Measurements from ENCODE around the gene ITCH. TPM values are rescaled to one million over a fixed set of nuclear protein-coding genes. Genes with fewer than 3 reads are reported as not detected.
A peak's percentile ranks its signal among the peaks of the same experiment; 100 is the strongest.

The ITCH gene
- polyA plus RNA-seq, 3 donors = 13.3 to 26.6 (median 19.9) TPM

GRCh38 chr20:34529742-34530141, 166.7 kb downstream of the ITCH start:
- Histone ChIP-seq H3K36me3 (replicated peaks in 1 of 2; ENCODE audit: control insufficient read depth in 1 of 2, insufficient read depth in 2 of 2, low read length in 2 of 2) (peaks cover 75 to 96% of the 10 kb centered on the region in 2 donors), H3K4me3 (replicated peaks in 1 of 3; ENCODE audit: low read depth in 2 of 3, low read length in 3 of 3) (no peak overlapping the region), H3K27me3 (ENCODE audit: control insufficient read depth in 2 of 2, insufficient read depth in 2 of 2, low read length in 2 of 2) (no peaks in the 10 kb centered on the region), H3K4me2 (replicated peaks; ENCODE audit: extremely low read depth, low read length, poor library complexity, severe bottlenecking) (no peak overlapping the region), H3K4me1 (ENCODE audit: control insufficient read depth in 1 of 2, insufficient read depth in 2 of 2, low read length in 2 of 2) (no peaks in the 10 kb centered on the region), H3K9ac (ENCODE audit: insufficient read depth, low read length, poor library complexity, severe bottlenecking) (no peak overlapping the region), H2AFZ (ENCODE audit: insufficient read depth, low read depth, low read length, poor library complexity, severe bottlenecking) (no peak overlapping the region), H3K79me2 (ENCODE audit: insufficient read depth, low read length) (peaks cover 21% of the 10 kb centered on the region), H3K9me3 (replicated peaks in 1 of 2; ENCODE audit: control insufficient read depth in 1 of 2, insufficient read depth in 1 of 2, low read length in 2 of 2) (no peaks in the 10 kb centered on the region), H3K27ac (ENCODE audit: low read depth in 1 of 2, low read length in 2 of 2) (no peak overlapping the region), H4K20me1 (ENCODE audit: insufficient read depth, low read length) (peaks cover 76% of the 10 kb centered on the region)
- 90% methylated on average over 3 of the region's 3 CpGs for WGBS (ENCODE audit: insufficient coverage)
- Mint-ChIP-seq H3K4me3 (no peak overlapping the region), H3K4me1 (peaks cover 2% of the 10 kb centered on the region), H3K27ac (peak overlapping the region in 1 of 7 donors; percentile 15), H3K36me3 (peaks cover 71 to 89% of the 10 kb centered on the region in 2 donors), H3K9me3 (no peaks in the 10 kb centered on the region), H3K27me3 (ENCODE audit: low read depth in 3 of 3) (peaks cover 0 to 2% (median 0%) of the 10 kb centered on the region in 3 donors)
- DNase-seq = no peak
- intact Hi-C loops (cut with micrococcal nuclease) = no loop called here
- no peak for TF ChIP-seq CTCF (IDR thresholded peaks at IDR 0.05)

- Histone ChIP-seq H3K4me3 (replicated peaks in 1 of 3; ENCODE audit: low read depth in 2 of 3, low read length in 3 of 3) (no peak overlapping the region), H3K36me3 (replicated peaks in 1 of 2; ENCODE audit: control insufficient read depth in 1 of 2, insufficient read depth in 2 of 2, low read length in 2 of 2) (peaks cover 81 to 96% of the 10 kb centered on the region in 2 donors), H3K27me3 (ENCODE audit: control insufficient read depth in 2 of 2, insufficient read depth in 2 of 2, low read length in 2 of 2) (no peaks in the 10 kb centered on the region), H3K4me2 (replicated peaks; ENCODE audit: extremely low read depth, low read length, poor library complexity, severe bottlenecking) (no peak overlapping the region), H3K4me1 (ENCODE audit: control insufficient read depth in 1 of 2, insufficient read depth in 2 of 2, low read length in 2 of 2) (no peaks in the 10 kb centered on the region), H3K27ac (ENCODE audit: low read depth in 1 of 2, low read length in 2 of 2) (no peak overlapping the region), H3K79me2 (ENCODE audit: insufficient read depth, low read length) (peaks cover 15% of the 10 kb centered on the region), H4K20me1 (ENCODE audit: insufficient read depth, low read length) (peaks cover 70% of the 10 kb centered on the region), H2AFZ (ENCODE audit: insufficient read depth, low read depth, low read length, poor library complexity, severe bottlenecking) (no peak overlapping the region), H3K9me3 (replicated peaks in 1 of 2; ENCODE audit: control insufficient read depth in 1 of 2, insufficient read depth in 1 of 2, low read length in 2 of 2) (no peaks in the 10 kb centered on the region), H3K9ac (ENCODE audit: insufficient read depth, low read length, poor library complexity, severe bottlenecking) (no peak overlapping the region)
- TF ChIP-seq CTCF (IDR thresholded peaks at IDR 0.05) = no peak
- H3K27me3 Mint-ChIP-seq (ENCODE audit: low read depth in 3 of 3) = peaks cover 0 to 1% (median 0%) of the 10 kb centered on the region in 3 donors
- intact Hi-C loops (cut with micrococcal nuclease) = no loop called here
- peaks cover 76 to 89% of the 10 kb centered on the region in 2 donors for H3K36me3 Mint-ChIP-seq
- no peak overlapping the region for H3K27ac Mint-ChIP-seq
- H3K9me3 Mint-ChIP-seq = no peaks in the 10 kb centered on the region
- no peak overlapping the region for H3K4me3 Mint-ChIP-seq
- 96% methylated on average over 4 of the region's 5 CpGs for WGBS (ENCODE audit: insufficient coverage)
- H3K4me1 Mint-ChIP-seq = peaks cover 2% of the 10 kb centered on the region
- no peak for DNase-seq
Measured at GRCh38 chr20:34530342-34530741, 167.3 kb downstream of the ITCH start.
